Measurements from ENCODE around the gene C12orf76. TPM values are rescaled to one million over a fixed set of nuclear protein-coding genes. Genes with fewer than 3 reads are reported as not detected.

Gene C12orf76
- total RNA-seq, 1 experiment from 2014 or later = 9.7 TPM

- Mint-ChIP-seq H3K9me3 (no peaks in the 10 kb centered on the region; a peak in 1 of 5 replicates), H3K27ac (no peak overlapping the region), H3K36me3 (ENCODE audit: insufficient read depth in 1 of 3, low read depth in 3 of 3) (no peaks in the 10 kb centered on the region), H3K4me1 (peaks cover 4 to 6% of the 10 kb centered on the region in 2 experiments; a peak in 1 of 4 replicates), H3K4me3 (no peak overlapping the region), H3K27me3 (ENCODE audit: low read depth) (peaks cover 9% of the 10 kb centered on the region)
- DNase-seq = no peak
- Histone ChIP-seq H2BK120ac (ENCODE audit: low read depth, low read length, poor library complexity, severe bottlenecking) (no peak overlapping the region), H3K4me1 (ENCODE audit: insufficient read depth, low read length) (no peaks in the 10 kb centered on the region), H2BK5ac (ENCODE audit: insufficient read length, low read length) (no peak overlapping the region), H2BK15ac (ENCODE audit: low read depth, low read length) (no peak overlapping the region), H3K18ac (ENCODE audit: insufficient read length, low read depth, low read length) (no peak overlapping the region), H3K79me2 (ENCODE audit: insufficient read depth, low read length) (no peaks in the 10 kb centered on the region), H2BK20ac (ENCODE audit: low read depth, low read length, poor library complexity, severe bottlenecking) (no peak overlapping the region), H2BK12ac (ENCODE audit: insufficient read length, low read depth, low read length) (no peak overlapping the region), H2AFZ (ENCODE audit: low read length) (no peak overlapping the region), H3K23ac (ENCODE audit: insufficient read length, low read depth, low read length) (no peak overlapping the region), H3K23me2 (ENCODE audit: insufficient read length, low read depth, low read length, poor library complexity, severe bottlenecking) (no peaks in the 10 kb centered on the region), H4K5ac (ENCODE audit: insufficient read length, low read depth, low read length) (no peak overlapping the region), H3K79me1 (ENCODE audit: insufficient read depth, low read depth, low read length, poor library complexity, severe bottlenecking) (no peaks in the 10 kb centered on the region), H3K14ac (ENCODE audit: insufficient read depth, low read length) (no peak overlapping the region), H3K4ac (ENCODE audit: low read depth, low read length) (no peak overlapping the region), H3T11ph (ENCODE audit: low read length) (no peak overlapping the region), H3K9ac (ENCODE audit: extremely low read depth, insufficient read length, low read length) (no peak overlapping the region), H2AK5ac (ENCODE audit: insufficient read length, low read length) (no peak overlapping the region), H3K4me2 (ENCODE audit: insufficient read depth, insufficient read length, low read length) (no peak overlapping the region), H3K9me3 (ENCODE audit: control insufficient read depth, low read depth, low read length) (no peaks in the 10 kb centered on the region), H3K27ac (ENCODE audit: insufficient read length, low read depth, low read length) (no peak overlapping the region), H4K91ac (ENCODE audit: insufficient read length, low read depth, low read length) (no peak overlapping the region), H3K27me3 (ENCODE audit: insufficient read depth, low read length) (no peaks in the 10 kb centered on the region), H3K56ac (ENCODE audit: insufficient read length, low read depth, low read length) (no peak overlapping the region), H4K20me1 (ENCODE audit: control insufficient read depth, insufficient read depth, insufficient read length) (no peaks in the 10 kb centered on the region), H4K8ac (replicated peaks; ENCODE audit: insufficient read length, low read depth, low read length) (no peak overlapping the region)
- TF ChIP-seq CTCF (conservative IDR thresholded peaks at IDR 0.05) = no peak
Observed at GRCh38 chr12:110071504-110071903, 23.2 kb upstream of the C12orf76 start.

All from H9 (cell line).